CD4-positive, alpha-beta T cell treated with Interleukin-17A for 4 hours (primary cell): ENCODE results near the gene TMCO4.

Source experiments
- DNase-seq: peaks from one replicate; pipeline ENCODE4 v3.0.0-alpha.2; 2020; ENCODE audit warnings: mixed read lengths

The TMCO4 gene

GRCh38 chr1:19744886-19745285 is 54.8 kb downstream of the TMCO4 start:
- no peak for DNase-seq

DNA sequence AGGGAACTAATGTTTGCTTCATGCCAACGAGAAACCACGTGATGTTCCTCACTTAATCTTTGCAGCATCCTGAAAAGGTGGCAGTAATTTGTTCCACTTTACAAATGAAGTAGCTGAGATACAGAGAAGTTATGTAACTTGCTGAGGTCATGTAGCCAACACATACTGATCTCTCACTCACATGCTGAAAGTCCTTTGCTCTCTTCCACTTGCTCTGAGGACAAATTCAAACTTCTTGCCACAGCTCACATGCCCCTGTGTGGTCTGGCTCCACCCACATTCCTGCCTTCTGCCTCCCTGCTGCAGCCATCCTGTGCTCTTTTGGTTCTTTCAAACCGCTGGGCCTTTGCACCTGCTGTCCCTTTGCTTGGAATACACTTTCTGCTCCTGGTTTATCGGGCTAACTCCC is 55.4 kb downstream of the TMCO4 start:
- DNase-seq, result no peak

DNA sequence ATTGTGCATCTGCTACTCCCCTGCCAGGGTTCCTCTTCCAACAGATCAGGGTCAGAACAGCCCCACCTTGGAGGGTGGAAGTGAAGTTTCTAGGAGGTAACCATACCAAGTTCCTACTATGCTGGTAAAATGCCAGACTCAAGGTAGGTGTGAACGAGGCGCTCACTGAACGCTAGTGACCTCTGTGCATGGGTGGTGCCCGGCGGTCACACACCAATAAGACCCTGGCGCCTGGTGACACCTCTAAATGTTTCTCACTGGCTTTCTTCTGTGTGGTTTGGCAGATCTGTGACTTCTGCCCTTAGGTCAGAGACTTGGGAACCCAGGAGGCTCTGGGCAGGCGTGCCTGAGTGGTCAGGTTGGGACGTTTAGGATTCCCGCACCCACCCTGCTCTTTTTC is 55.9 kb downstream of the TMCO4 start:
- no peak for DNase-seq

GRCh38 chr1:19743180-19743579 is 56.5 kb downstream of the TMCO4 start:
- DNase-seq, result no peak

DNA sequence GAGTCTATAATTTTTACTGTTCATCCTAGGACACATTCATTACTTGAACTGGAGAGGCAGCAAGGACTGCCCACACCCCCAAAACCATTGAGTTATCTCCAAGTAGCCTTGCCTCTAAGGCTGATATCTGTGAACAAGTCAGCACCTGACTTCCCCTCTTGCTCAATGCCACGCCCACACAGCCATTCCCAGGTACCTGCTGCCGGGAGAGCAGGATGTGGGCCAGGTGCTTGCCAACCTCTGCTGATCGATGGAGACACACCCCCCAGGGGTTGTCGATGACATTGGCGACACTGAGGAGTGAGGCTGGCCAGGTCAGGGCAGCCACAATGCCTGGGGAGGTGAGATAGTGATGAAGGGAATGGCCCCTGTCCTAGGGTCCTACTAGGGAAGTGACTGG is 60.1 kb downstream of the TMCO4 start:
- DNase-seq, result no peak

DNA sequence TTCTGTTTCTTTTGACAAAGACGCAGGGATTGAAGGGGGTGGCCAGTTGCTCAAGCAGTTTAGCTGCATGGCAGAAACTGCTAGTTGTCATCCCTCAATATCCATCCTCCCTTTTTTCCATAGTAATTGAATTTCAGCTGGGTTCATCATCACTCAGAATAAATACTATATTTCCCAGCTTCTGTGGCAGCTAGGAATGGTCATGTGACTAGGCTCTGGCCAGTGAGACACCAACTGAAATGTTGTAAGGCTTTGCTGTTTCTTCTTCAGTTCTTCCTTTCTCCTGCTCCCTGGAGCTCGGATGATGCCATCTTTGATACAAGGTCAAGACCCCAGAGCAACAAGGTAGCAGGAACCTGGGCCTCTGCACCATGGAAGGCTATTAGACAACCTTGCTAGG is 61.0 kb downstream of the TMCO4 start:
- no peak for DNase-seq

DNA sequence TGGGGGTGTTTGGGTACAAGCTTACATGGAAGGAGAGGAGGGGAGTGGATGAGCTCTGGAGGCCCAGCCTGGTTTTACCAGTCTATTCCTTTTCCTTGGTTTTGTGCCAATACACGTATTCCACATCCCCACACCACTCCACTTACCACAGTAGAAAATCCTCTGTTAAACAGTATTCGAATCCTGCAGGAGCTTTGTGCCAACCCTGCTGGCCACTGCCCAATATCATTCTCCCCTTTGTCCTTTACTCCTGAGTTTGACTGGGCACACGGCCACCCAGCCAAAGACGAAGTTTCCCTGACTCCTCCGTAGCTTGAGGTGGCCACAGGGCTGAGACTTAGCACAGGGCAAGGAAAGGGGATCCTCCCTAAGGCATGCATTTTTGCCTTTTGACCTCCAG is 61.6 kb downstream of the TMCO4 start:
- DNase-seq, result no peak

- DNase-seq, result no peak
Observed at GRCh38 chr1:19737104-19737825, 62.5 kb downstream of the TMCO4 start.

- DNase-seq, result no peak
Observed at GRCh38 chr1:19735440-19736127, 64.1 kb downstream of the TMCO4 start.

- no peak for DNase-seq
Observed at GRCh38 chr1:19734472-19734999, 65.2 kb downstream of the TMCO4 start.

- DNase-seq, result no peak
Observed at GRCh38 chr1:19734056-19734455, 65.7 kb downstream of the TMCO4 start.

GRCh38 chr1:19733615-19734014 is 66.1 kb downstream of the TMCO4 start:
- no peak for DNase-seq

GRCh38 chr1:19731311-19731821 is 68.3 kb downstream of the TMCO4 start:
- no peak for DNase-seq

- DNase-seq, result no peak
Observed at GRCh38 chr1:19730793-19731192, 68.9 kb downstream of the TMCO4 start.

DNA sequence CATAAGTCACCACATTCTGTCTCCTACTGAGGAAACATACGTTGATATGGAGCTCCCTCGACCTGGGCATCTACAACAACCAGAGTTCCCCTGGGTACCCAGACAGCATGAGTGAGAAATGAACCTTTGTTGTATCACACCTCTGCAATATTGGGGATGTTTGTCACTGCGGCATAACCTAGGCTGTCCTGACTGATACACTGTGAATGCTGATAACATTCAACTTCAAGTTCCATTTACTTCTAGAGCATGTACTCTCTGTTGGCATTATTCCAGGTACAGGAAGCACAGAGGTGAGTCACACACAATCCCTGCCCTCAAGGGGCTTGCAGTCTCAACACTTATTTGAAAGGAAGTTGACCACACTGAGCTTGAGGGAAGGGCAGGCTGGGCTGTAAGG is 69.5 kb downstream of the TMCO4 start:
- DNase-seq, result no peak

DNA sequence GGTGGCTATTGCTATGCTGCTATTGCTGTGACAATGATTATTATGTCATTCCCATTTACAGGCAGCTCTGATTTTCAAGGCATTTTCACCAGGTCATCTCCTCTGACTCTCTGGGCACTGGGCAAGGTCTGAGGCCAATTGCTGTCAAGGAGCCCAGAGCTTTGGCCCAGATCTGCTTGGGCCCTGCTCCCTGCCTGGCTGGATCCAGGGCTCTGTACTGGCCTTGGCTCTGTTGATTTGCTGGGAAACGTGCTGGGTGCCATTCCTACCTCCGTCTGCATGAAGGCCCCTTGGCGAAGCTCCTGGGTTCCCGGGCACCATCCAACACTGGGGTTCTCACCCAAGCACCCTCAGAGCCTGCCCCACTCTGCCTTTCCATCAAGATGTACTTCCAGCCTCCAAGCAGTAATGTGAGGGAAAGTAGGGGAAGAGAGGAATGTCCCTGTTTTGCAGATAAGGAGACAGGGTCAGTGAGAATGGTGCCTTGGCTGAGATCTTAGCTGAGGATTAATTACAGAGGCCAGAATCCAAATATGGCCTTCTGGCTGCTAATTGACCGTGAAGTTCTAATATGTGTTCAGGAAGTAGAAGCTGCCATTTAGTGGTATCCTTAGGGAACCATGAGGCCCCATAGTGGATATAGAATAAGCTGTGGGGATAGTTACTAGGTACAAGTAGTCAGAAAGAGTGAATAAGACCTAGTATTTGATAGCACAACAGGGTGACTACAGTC is 71.1 kb downstream of the TMCO4 start:
- DNase-seq, result no peak

GRCh38 chr1:19725606-19726005 is 74.1 kb downstream of the TMCO4 start:
- DNase-seq, result no peak

DNA sequence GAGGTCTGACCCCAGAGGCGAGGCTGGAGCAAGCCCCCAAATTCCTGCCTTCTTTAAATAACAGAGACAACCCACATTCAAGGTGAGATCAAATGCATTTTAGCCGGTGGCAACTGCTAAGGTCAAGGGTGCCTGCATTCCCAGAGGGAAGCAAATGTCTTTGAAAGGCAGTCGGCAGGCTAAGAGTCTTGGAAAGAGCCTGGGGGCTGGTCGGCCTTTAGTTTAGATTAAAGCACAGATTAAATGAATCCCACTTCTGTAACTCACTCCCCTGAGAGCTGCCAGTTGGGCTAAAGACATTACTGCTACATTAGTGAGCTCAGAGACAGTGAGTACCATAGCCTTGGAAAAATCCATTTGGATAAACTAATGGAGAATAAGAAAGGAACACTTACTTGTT is 75.8 kb downstream of the TMCO4 start:
- DNase-seq, result no peak

- DNase-seq, result no peak
Observed at GRCh38 chr1:19720973-19721372, 78.7 kb downstream of the TMCO4 start.

DNA sequence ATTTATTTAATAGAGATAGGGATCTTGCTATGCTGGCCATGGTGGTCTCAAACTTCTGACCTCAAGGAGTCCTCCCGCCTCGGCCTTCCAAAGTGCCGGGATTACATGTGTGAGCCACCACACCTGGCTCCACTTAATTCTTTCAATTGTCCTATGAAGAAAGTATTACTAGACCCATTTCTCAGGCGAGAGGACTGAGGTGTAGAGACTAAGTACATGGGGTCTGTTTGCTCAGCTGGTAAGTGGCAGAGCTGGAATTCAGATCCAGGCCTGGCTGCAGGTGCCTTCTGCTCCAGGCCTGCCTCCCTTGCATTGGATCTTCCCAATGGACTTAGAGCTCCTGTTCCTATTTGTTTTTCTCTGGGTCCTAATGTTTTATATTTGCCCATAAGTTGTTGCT is 79.5 kb downstream of the TMCO4 start:
- no peak for DNase-seq

DNA sequence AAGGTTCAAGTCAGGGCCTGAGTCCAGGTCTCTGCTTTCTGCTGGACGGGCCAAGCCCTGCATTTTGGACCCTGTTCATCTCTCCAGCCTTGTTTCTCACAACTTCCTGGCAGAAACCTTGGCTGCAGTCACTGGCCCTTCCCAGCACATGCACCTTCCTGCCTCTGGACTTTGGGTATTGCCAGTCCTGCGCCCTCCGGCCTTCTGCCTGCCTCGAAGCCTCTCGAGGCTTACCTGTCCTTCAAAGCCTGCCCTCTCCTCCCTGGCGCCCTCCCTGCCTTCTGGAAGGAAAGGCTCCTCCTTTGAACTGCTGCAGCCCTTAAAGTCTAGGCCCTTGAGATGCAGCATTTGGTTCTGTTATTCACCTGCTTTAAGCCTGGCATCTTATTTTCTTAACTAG is 82.2 kb downstream of the TMCO4 start:
- no peak for DNase-seq

- peak; percentile 86 for DNase-seq
Observed at GRCh38 chr1:19715334-19716203, 84.1 kb downstream of the TMCO4 start.

GRCh38 chr1:19712928-19713327 is 86.8 kb downstream of the TMCO4 start:
- DNase-seq, result no peak
